ENCODE results near the gene GPR137. TPM values are rescaled to one million over a fixed set of nuclear protein-coding genes. Genes with fewer than 3 reads are reported as not detected.

GPR137 gene
- total and polyA plus RNA-seq, 2 experiments from 2014 or later: 16.3 to 32.5 TPM

GRCh38 chr11:64321026-64321425, 35.4 kb downstream of the GPR137 start:
- Histone ChIP-seq H3K27me3 (ENCODE audit: insufficient read depth) (no peaks in the 10 kb centered on the region), H3K9me2 (ENCODE audit: insufficient read depth) (no peaks in the 10 kb centered on the region), H4K20me1 (replicated peaks; ENCODE audit: insufficient read depth) (no peaks in the 10 kb centered on the region; the same call in 1 of the 2 replicates), H3K79me2 (replicated peaks; ENCODE audit: insufficient read depth) (peaks cover 16% of the 10 kb centered on the region), H3K36me3 (ENCODE audit: insufficient read depth) (peaks cover 3% of the 10 kb centered on the region; the same call in 1 of the 2 replicates), H3K4me3 (no peak overlapping the region), H3K4me1 (ENCODE audit: insufficient read depth) (peaks cover 17% of the 10 kb centered on the region), H3K27ac (ENCODE audit: low read depth) (no peak overlapping the region), H2AFZ (no peak overlapping the region), H3F3A (replicated peaks; ENCODE audit: low read depth) (0 out of 2 replicates have a peak, but pooled peaks cover 8% of the 10 kb centered on the region), H3K4me2 (no peak overlapping the region)
- no peak for ATAC-seq
- DNase-seq (ENCODE audit: low spot score): no peak
- no peak overlapping the region; the same call in 2 of the 3 replicates for H3K4me3 Mint-ChIP-seq
- H3K36me3 Mint-ChIP-seq (ENCODE audit: low read depth): peaks cover 38% of the 10 kb centered on the region
- H3K27me3 Mint-ChIP-seq (ENCODE audit: insufficient read depth, low read depth, poor library complexity): peaks cover 21% of the 10 kb centered on the region
- no peaks in the 10 kb centered on the region; the same call in 1 of the 3 replicates for H3K9me3 Mint-ChIP-seq
- H3K4me1 Mint-ChIP-seq: peaks cover 27% of the 10 kb centered on the region
- no peak for TF ChIP-seq CTCF (conservative IDR thresholded peaks at IDR 0.05; ENCODE audit: low read depth in 2 of 2)
- no peak for TF ChIP-seq CREB1 (CRISPR knock-in tag; IDR thresholded peaks at IDR 0.05; ENCODE audit: low read depth)
- no peak for TF ChIP-seq EZH2phosphoT487 (IDR thresholded peaks at IDR 0.05; ENCODE audit: unreplicated experiment)
- TF ChIP-seq EZH2 (IDR thresholded peaks at IDR 0.05; ENCODE audit: low read depth, unreplicated experiment): no peak
- TF ChIP-seq POLR2AphosphoS5 (IDR thresholded peaks at IDR 0.05; ENCODE audit: low read depth): no peak
- TF ChIP-seq ZNF462 (CRISPR knock-in tag; IDR thresholded peaks at IDR 0.05): no peak
- no peak for TF ChIP-seq ETS1 (IDR thresholded peaks at IDR 0.05)
- H3K27ac Mint-ChIP-seq: no peak overlapping the region

All from GM23338 (cell line).